CD4-positive, alpha-beta T cell treated with Interleukin-10 for 1 hour (primary cell): Measurements from ENCODE around the gene XRCC4.

ENCODE experiments used
- DNase-seq: peaks from one replicate; pipeline ENCODE4 v3.0.0-alpha.2; 2020

XRCC4 gene

GRCh38 chr5:83397658-83398057, 320.3 kb downstream of the XRCC4 start:
- DNase-seq: no peak

- DNase-seq: no peak
These were observed 322.9 kb downstream of the XRCC4 start for GRCh38 chr5:83400241-83400640.

GRCh38 chr5:83400701-83401100, 323.4 kb downstream of the XRCC4 start:
- DNase-seq: no peak

- no peak for DNase-seq
These were observed 323.9 kb downstream of the XRCC4 start for GRCh38 chr5:83401122-83401731.

GRCh38 chr5:83401775-83402174, 324.4 kb downstream of the XRCC4 start:
- DNase-seq: no peak
